Measurements from ENCODE around the gene WNT7B. TPM values are rescaled to one million over a fixed set of nuclear protein-coding genes. Genes with fewer than 3 reads are reported as not detected.

The WNT7B gene
- total and polyA plus RNA-seq, 7 donors: not detected

GRCh38 chr22:45878051-45878781, 98.7 kb downstream of the WNT7B start:
- WGBS, 2 donors: 20 to 25% methylated on average over 25 of the region's 25 CpGs
- no peak overlapping the region for H3K4me3 ChIP-seq

GRCh38 chr22:45877651-45878050, 99.3 kb downstream of the WNT7B start:
- intact Hi-C loops (cut with DNase I): no loop called here
- peak; percentile 48 for DNase-seq
- Histone ChIP-seq H3K4me3 (no peak overlapping the region), H3K4me1 (peaks cover 0 to 9% (median 8%) of the 10 kb centered on the region in 4 donors), H3K9me3 (peaks cover 0 to under 1% (median 0%) of the 10 kb centered on the region in 4 donors), H3K36me3 (no peaks in the 10 kb centered on the region), H3K27ac (no peak overlapping the region), H3K27me3 (peaks cover 6 to 56% (median 25%) of the 10 kb centered on the region in 3 donors)
- 49 to 61% methylated on average over 18 of the region's 18 CpGs for WGBS, 2 donors
- TF ChIP-seq CTCF (IDR thresholded peaks at IDR 0.05) (no peak), EP300 (IDR thresholded peaks at IDR 0.05) (no peak), POLR2A (IDR thresholded peaks at IDR 0.05) (no peak), POLR2AphosphoS5 (IDR thresholded peaks at IDR 0.05) (no peak)

More at GRCh38 chr22:45878051-45878781, 98.7 kb downstream of the WNT7B start:
- Histone ChIP-seq H3K27ac (no peak overlapping the region), H3K9me3 (no peaks in the 10 kb centered on the region), H3K4me1 (peaks cover 0 to 9% (median 8%) of the 10 kb centered on the region in 4 donors), H3K27me3 (peaks cover 6 to 61% (median 25%) of the 10 kb centered on the region in 3 donors), H3K36me3 (no peaks in the 10 kb centered on the region)
- peak; percentile 58 for DNase-seq
- no peak for TF ChIP-seq POLR2AphosphoS5 (IDR thresholded peaks at IDR 0.05)
- no peak for TF ChIP-seq POLR2A (IDR thresholded peaks at IDR 0.05)
- no peak for TF ChIP-seq CTCF (IDR thresholded peaks at IDR 0.05)
- no peak for TF ChIP-seq EP300 (IDR thresholded peaks at IDR 0.05)
- intact Hi-C loops (cut with DNase I): no loop called here

- Histone ChIP-seq H3K36me3 (no peaks in the 10 kb centered on the region), H3K4me3 (no peak overlapping the region), H3K27ac (no peak overlapping the region), H3K4me1 (peaks cover 0 to 9% (median 8%) of the 10 kb centered on the region in 4 donors), H3K27me3 (peaks cover 6 to 50% (median 25%) of the 10 kb centered on the region in 3 donors), H3K9me3 (peaks cover 0 to 3% (median 0%) of the 10 kb centered on the region in 4 donors)
- no peak for DNase-seq
- TF ChIP-seq CTCF (IDR thresholded peaks at IDR 0.05) (no peak), EP300 (IDR thresholded peaks at IDR 0.05) (no peak), POLR2AphosphoS5 (IDR thresholded peaks at IDR 0.05) (no peak), POLR2A (IDR thresholded peaks at IDR 0.05) (no peak)
- 66 to 83% methylated on average over 3 of the region's 3 CpGs for WGBS, 2 donors
- intact Hi-C loops (cut with DNase I): no loop called here
Measured at GRCh38 chr22:45877036-45877380, 100.0 kb downstream of the WNT7B start.

GRCh38 chr22:45876136-45877035, 100.6 kb downstream of the WNT7B start:
- H3K27me3 ChIP-seq: peaks cover 6 to 43% (median 25%) of the 10 kb centered on the region in 3 donors
- TF ChIP-seq EP300 (IDR thresholded peaks at IDR 0.05) (no peak), CTCF (IDR thresholded peaks at IDR 0.05) (no peak), POLR2AphosphoS5 (IDR thresholded peaks at IDR 0.05) (no peak), POLR2A (IDR thresholded peaks at IDR 0.05) (no peak)
- peaks cover 0 to 9% (median 8%) of the 10 kb centered on the region in 4 donors for H3K4me1 ChIP-seq
- H3K36me3 ChIP-seq: no peaks in the 10 kb centered on the region
- intact Hi-C loops (cut with DNase I): no loop called here
- no peak overlapping the region for H3K27ac ChIP-seq
- peaks cover 0 to 3% (median 0%) of the 10 kb centered on the region in 4 donors for H3K9me3 ChIP-seq
- 85 to 87% methylated on average over 26 of the region's 26 CpGs for whole genome bisulfite sequencing, 2 donors
- peak; percentile 56 for DNase-seq
- H3K4me3 ChIP-seq: no peak overlapping the region
